ENCODE measurements around the gene DEDD2. TPM values are rescaled to one million over a fixed set of nuclear protein-coding genes. Genes with fewer than 3 reads are reported as not detected.
A peak's percentile ranks its signal among the peaks of the same experiment; 100 is the strongest.

DEDD2 gene
- polyA plus RNA-seq, 3 donors = 125 to 141 (median 133) TPM

DNA sequence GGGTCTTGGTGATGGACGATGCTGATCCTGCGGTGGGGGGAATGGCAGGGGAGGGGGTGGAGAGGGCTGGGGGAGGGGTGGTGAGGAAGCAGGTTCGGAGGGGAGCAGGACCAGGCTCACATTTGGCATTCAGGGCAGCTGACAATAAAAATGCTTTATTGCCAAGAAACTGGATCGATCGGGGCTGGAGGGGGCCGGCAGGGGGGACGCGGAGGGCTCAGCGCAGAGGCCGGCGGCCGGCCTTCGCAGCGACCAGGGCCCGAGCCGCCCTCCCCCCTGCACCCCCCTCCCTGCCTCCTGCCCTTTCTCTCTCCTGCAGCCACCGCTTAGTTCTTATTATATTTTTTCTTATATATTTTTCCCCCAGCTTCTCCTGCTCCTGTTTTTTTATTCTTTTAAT, 67.1 kb downstream of the DEDD2 start:
- Histone ChIP-seq H3K4me1 (ENCODE audit: control insufficient read depth in 1 of 2, insufficient read depth in 2 of 2, low read length in 2 of 2) (peaks cover 12% of the 10 kb centered on the region in 2 donors), H2AFZ (ENCODE audit: insufficient read depth, low read depth, low read length, poor library complexity, severe bottlenecking) (no peak overlapping the region), H3K9ac (ENCODE audit: insufficient read depth, low read length, poor library complexity, severe bottlenecking) (no peak overlapping the region), H4K20me1 (ENCODE audit: insufficient read depth, low read length) (no peaks in the 10 kb centered on the region), H3K4me2 (replicated peaks; ENCODE audit: extremely low read depth, low read length, poor library complexity, severe bottlenecking) (no peak overlapping the region), H3K4me3 (replicated peaks in 1 of 3; ENCODE audit: low read depth in 2 of 3, low read length in 3 of 3) (no peak overlapping the region), H3K9me3 (replicated peaks in 1 of 2; ENCODE audit: control insufficient read depth in 1 of 2, insufficient read depth in 1 of 2, low read length in 2 of 2) (no peaks in the 10 kb centered on the region), H3K27me3 (ENCODE audit: control insufficient read depth in 2 of 2, insufficient read depth in 2 of 2, low read length in 2 of 2) (peaks cover 0 to 4% of the 10 kb centered on the region in 2 donors), H3K79me2 (ENCODE audit: insufficient read depth, low read length) (no peaks in the 10 kb centered on the region), H3K27ac (ENCODE audit: low read depth in 1 of 2, low read length in 2 of 2) (no peak overlapping the region), H3K36me3 (replicated peaks in 1 of 2; ENCODE audit: control insufficient read depth in 1 of 2, insufficient read depth in 2 of 2, low read length in 2 of 2) (no peaks in the 10 kb centered on the region)
- intact Hi-C loops (cut with micrococcal nuclease) = no loop called here
- peaks cover 0 to 3% (median 0%) of the 10 kb centered on the region in 7 donors for H3K9me3 Mint-ChIP-seq
- H3K27ac Mint-ChIP-seq = no peak overlapping the region
- peaks cover 25% of the 10 kb centered on the region for H3K4me1 Mint-ChIP-seq
- 20% methylated on average over 2 of the region's 17 CpGs for WGBS (ENCODE audit: insufficient coverage)
- no peaks in the 10 kb centered on the region for H3K36me3 Mint-ChIP-seq
- no peak overlapping the region for H3K4me3 Mint-ChIP-seq
- TF ChIP-seq, protein P1, sequence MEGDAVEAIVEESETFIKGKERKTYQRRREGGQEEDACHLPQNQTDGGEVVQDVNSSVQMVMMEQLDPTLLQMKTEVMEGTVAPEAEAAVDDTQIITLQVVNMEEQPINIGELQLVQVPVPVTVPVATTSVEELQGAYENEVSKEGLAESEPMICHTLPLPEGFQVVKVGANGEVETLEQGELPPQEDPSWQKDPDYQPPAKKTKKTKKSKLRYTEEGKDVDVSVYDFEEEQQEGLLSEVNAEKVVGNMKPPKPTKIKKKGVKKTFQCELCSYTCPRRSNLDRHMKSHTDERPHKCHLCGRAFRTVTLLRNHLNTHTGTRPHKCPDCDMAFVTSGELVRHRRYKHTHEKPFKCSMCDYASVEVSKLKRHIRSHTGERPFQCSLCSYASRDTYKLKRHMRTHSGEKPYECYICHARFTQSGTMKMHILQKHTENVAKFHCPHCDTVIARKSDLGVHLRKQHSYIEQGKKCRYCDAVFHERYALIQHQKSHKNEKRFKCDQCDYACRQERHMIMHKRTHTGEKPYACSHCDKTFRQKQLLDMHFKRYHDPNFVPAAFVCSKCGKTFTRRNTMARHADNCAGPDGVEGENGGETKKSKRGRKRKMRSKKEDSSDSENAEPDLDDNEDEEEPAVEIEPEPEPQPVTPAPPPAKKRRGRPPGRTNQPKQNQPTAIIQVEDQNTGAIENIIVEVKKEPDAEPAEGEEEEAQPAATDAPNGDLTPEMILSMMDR (IDR thresholded peaks at IDR 0.05) = no peak
- peaks cover 16 to 35% (median 22%) of the 10 kb centered on the region in 3 donors for H3K27me3 Mint-ChIP-seq (ENCODE audit: low read depth in 3 of 3)
- no peak for DNase-seq

DNA sequence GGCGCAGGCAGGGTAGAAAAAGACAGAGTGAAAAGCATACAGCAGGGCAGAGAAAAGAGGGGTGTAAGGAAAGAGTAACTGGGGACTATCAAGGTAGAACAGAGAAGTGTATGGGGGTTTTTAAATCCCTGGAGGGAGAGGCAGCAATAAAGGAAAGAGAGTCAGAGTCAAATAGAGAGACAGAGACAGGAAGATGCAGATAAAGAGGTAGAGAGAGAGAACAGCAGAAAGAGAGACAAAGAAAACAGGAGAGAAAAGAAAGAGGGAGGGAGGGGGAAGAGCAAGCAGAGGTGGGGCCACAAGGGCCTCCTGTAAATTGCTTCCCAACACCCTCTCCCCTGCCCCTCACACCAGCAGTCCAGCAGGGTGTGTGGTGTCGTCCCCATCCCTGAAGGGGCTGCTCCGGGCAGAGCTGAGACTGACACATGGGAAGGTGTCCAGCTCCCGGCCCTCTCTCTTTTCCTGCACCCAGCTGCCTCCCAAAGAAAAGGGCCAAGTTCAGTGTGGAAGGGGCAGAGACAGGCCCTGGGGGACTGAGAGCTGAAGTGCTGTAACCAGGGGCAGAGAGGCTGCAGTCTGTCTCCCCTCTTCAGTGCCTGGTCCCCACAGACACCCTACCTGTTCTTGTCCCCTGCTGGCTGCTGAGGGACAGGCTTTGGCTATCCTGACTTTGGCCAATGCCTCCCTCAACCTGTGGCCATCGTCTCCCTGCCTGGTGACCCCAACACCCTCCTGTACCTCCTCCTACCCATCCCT, 67.9 kb downstream of the DEDD2 start:
- Histone ChIP-seq H3K4me1 (ENCODE audit: control insufficient read depth in 1 of 2, insufficient read depth in 2 of 2, low read length in 2 of 2) (peaks cover 7 to 8% of the 10 kb centered on the region in 2 donors), H3K9me3 (replicated peaks in 1 of 2; ENCODE audit: control insufficient read depth in 1 of 2, insufficient read depth in 1 of 2, low read length in 2 of 2) (no peaks in the 10 kb centered on the region), H3K27me3 (ENCODE audit: control insufficient read depth in 2 of 2, insufficient read depth in 2 of 2, low read length in 2 of 2) (peaks cover 0 to 2% of the 10 kb centered on the region in 2 donors), H3K36me3 (replicated peaks in 1 of 2; ENCODE audit: control insufficient read depth in 1 of 2, insufficient read depth in 2 of 2, low read length in 2 of 2) (no peaks in the 10 kb centered on the region), H3K79me2 (ENCODE audit: insufficient read depth, low read length) (no peaks in the 10 kb centered on the region), H3K27ac (ENCODE audit: low read depth in 1 of 2, low read length in 2 of 2) (no peak overlapping the region), H4K20me1 (ENCODE audit: insufficient read depth, low read length) (peaks cover 5% of the 10 kb centered on the region), H3K9ac (ENCODE audit: insufficient read depth, low read length, poor library complexity, severe bottlenecking) (no peak overlapping the region), H2AFZ (ENCODE audit: insufficient read depth, low read depth, low read length, poor library complexity, severe bottlenecking) (no peak overlapping the region), H3K4me3 (replicated peaks in 1 of 3; ENCODE audit: low read depth in 2 of 3, low read length in 3 of 3) (no peak overlapping the region), H3K4me2 (replicated peaks; ENCODE audit: extremely low read depth, low read length, poor library complexity, severe bottlenecking) (no peak overlapping the region)
- no peak for DNase-seq
- TF ChIP-seq, protein P1 (IDR thresholded peaks at IDR 0.05) = no peak
- peaks cover 0 to 6% (median 0%) of the 10 kb centered on the region in 7 donors for H3K9me3 Mint-ChIP-seq
- H3K4me1 Mint-ChIP-seq = peaks cover 20% of the 10 kb centered on the region
- H3K36me3 Mint-ChIP-seq = no peaks in the 10 kb centered on the region
- H3K27me3 Mint-ChIP-seq (ENCODE audit: low read depth in 3 of 3) = peaks cover 17 to 32% (median 19%) of the 10 kb centered on the region in 3 donors
- intact Hi-C loops (cut with micrococcal nuclease) = no loop called here
- H3K27ac Mint-ChIP-seq = peak overlapping the region in 1 of 7 donors; percentile 38
- no peak overlapping the region for H3K4me3 Mint-ChIP-seq
- 86% methylated on average over 4 of the region's 5 CpGs for WGBS (ENCODE audit: insufficient coverage)

Other genes starting within 250 kb of the DEDD2 start
- gene ATP1A3, start 223.4 kb downstream of the DEDD2 start, polyA plus RNA-seq = under 1 TPM in 2 of 3 donors, not detected in 1; 0.07 to 0.10 TPM
- under 1 TPM in 2 of 3 donors, not detected in 1; 0.12 to 0.28 TPM for gene GRIK5, start 147.5 kb downstream of the DEDD2 start, polyA plus RNA-seq
- 1 to 10 TPM; 3.3 to 9.6 (median 4.9) TPM for gene ZNF574, start 141.5 kb downstream of the DEDD2 start, polyA plus RNA-seq
- 100 to 1,000 TPM in 1 of 3 donors, 10 to 100 TPM in 2; 20.0 to 147 (median 28.2) TPM for gene POU2F2, start 85.2 kb downstream of the DEDD2 start, polyA plus RNA-seq
- 1 to 10 TPM in 2 of 3 donors, under 1 TPM in 1; 0.96 to 3.4 (median 1.3) TPM for gene ZNF526, start 2.6 kb upstream of the DEDD2 start, polyA plus RNA-seq
- 10 to 100 TPM; 12.3 to 47.2 (median 14.9) TPM for gene GSK3A, start 24.9 kb upstream of the DEDD2 start, polyA plus RNA-seq
- gene ERF, start 37.5 kb upstream of the DEDD2 start, polyA plus RNA-seq = 10 to 100 TPM in 1 of 3 donors, 1 to 10 TPM in 2; 2.3 to 42.6 (median 3.4) TPM
- gene CIC, start 51.6 kb upstream of the DEDD2 start, polyA plus RNA-seq = 10 to 100 TPM in 1 of 3 donors, under 1 TPM in 2; 0.62 to 42.2 (median 0.87) TPM
- gene PRR19, start 84.5 kb upstream of the DEDD2 start, polyA plus RNA-seq = under 1 TPM; 0.35 to 0.51 (median 0.38) TPM
- 10 to 100 TPM; 15.3 to 18.7 (median 15.5) TPM for gene PAFAH1B3, start 84.9 kb upstream of the DEDD2 start, polyA plus RNA-seq
- not detected for gene TMEM145, start 95.6 kb upstream of the DEDD2 start, polyA plus RNA-seq
- 1 to 10 TPM in 1 of 3 donors, under 1 TPM in 2; 0.15 to 2.7 (median 0.27) TPM for gene MEGF8, start 108.0 kb upstream of the DEDD2 start, polyA plus RNA-seq
- gene CNFN, start 172.6 kb upstream of the DEDD2 start, polyA plus RNA-seq = 1 to 10 TPM in 2 of 3 donors, under 1 TPM in 1; 0.64 to 6.4 (median 3.4) TPM
- under 1 TPM in 1 of 3 donors, not detected in 2; 0.31 TPM for gene LIPE, start 209.7 kb upstream of the DEDD2 start, polyA plus RNA-seq
- gene CXCL17, start 225.3 kb upstream of the DEDD2 start, polyA plus RNA-seq = not detected